Sigmoid colon (tissue), 4 donors: ENCODE measurements around the gene TXN.

Experiments used
- EP300 ChIP-seq, 4 donors: sonication (generic); formaldehyde crosslinking; IDR thresholded peaks; one replicate each; pipeline ENCODE4 v1.6.1; 2017; ENCODE audit warnings: antibody characterized with exemption in 4 of 4
- POLR2A ChIP-seq, 2 donors: fragments of 450-650 bp; IDR thresholded peaks; one replicate each; pipeline ENCODE4 v1.6.1; 2016; ENCODE audit warnings: antibody characterized with exemption in 2 of 2, mild to moderate bottlenecking in 2 of 2, moderate library complexity in 2 of 2
- POLR2AphosphoS5 ChIP-seq, 4 donors: sonication (generic); formaldehyde crosslinking; IDR thresholded peaks; one replicate each; pipeline ENCODE4 v1.6.1; 2017; ENCODE audit warnings: antibody characterized with exemption in 4 of 4
- TF ChIP-seq, protein P1 (sequence below), 4 experiments: fragments of 450-650 bp in 3 of 4; fragments of 200-600 bp in 1 of 4; IDR thresholded peaks; one replicate each; pipeline ENCODE4 v1.5.1; 2016 to 2019; ENCODE audit warnings: antibody characterized with exemption in 4 of 4, mild to moderate bottlenecking in 3 of 4, moderate library complexity in 2 of 4

DNA sequence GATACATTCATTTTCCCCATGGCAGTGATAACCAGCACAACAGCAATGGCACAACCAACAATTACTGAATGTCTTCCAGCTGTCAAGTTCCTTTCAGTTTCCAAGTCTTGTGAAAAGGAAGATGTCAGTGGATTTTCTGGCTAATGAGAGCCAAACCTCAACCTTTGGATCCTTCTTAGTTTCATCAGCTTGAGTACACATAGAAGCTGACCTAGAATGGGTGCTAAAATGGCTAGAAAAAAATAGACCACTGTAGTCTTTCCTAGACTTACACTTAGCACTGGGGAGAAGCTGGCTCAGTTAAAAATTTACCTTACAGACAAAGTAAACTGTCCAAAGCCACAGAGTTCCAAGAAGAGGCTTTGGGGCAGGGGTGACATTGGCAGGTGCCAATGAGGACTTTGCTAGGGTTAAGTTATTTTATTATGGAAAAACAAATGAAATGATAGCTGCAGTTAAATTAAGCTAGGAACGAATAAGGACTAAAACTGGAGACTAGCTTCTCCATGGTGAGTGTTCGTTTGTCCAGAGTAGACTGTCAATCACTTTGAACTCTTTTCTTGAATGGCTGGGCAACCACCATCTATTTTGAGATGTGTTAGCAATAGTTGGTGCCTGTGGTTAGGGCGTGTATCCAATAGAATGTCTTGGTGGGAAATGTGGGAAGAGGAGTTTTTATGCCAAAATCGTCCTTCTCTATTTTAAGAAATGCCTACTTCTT, 25.9 kb upstream of the TXN start:
- TF ChIP-seq, protein P1, sequence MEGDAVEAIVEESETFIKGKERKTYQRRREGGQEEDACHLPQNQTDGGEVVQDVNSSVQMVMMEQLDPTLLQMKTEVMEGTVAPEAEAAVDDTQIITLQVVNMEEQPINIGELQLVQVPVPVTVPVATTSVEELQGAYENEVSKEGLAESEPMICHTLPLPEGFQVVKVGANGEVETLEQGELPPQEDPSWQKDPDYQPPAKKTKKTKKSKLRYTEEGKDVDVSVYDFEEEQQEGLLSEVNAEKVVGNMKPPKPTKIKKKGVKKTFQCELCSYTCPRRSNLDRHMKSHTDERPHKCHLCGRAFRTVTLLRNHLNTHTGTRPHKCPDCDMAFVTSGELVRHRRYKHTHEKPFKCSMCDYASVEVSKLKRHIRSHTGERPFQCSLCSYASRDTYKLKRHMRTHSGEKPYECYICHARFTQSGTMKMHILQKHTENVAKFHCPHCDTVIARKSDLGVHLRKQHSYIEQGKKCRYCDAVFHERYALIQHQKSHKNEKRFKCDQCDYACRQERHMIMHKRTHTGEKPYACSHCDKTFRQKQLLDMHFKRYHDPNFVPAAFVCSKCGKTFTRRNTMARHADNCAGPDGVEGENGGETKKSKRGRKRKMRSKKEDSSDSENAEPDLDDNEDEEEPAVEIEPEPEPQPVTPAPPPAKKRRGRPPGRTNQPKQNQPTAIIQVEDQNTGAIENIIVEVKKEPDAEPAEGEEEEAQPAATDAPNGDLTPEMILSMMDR (IDR thresholded peaks at IDR 0.05) = no peak
- TF ChIP-seq POLR2AphosphoS5 (IDR thresholded peaks at IDR 0.05) = no peak
- no peak for TF ChIP-seq EP300 (IDR thresholded peaks at IDR 0.05)
- TF ChIP-seq POLR2A (IDR thresholded peaks at IDR 0.05) = no peak
